Ishikawa (cell line): ENCODE results near the gene TTLL12.
A peak's percentile ranks its signal among the peaks of the same experiment; 100 is the strongest.

Experiments
- CEBPB ChIP-seq: IDR thresholded peaks from 2 replicates; pipeline ENCODE4 v1.6.1; 2012
- CREB1 ChIP-seq: IDR thresholded peaks from 2 replicates; pipeline ENCODE4 v1.6.1; 2012; ENCODE audit warnings: low read depth
- EGR1 ChIP-seq: IDR thresholded peaks from 2 replicates; pipeline ENCODE4 v1.6.1; 2012
- EP300 ChIP-seq: IDR thresholded peaks from 2 replicates; pipeline ENCODE4 v1.6.1; 2012; ENCODE audit warnings: borderline replicate concordance
- FOXM1 ChIP-seq: IDR thresholded peaks from 2 replicates; pipeline ENCODE4 v1.6.1; 2012; ENCODE audit warnings: low read depth, borderline replicate concordance
- NFIC ChIP-seq: IDR thresholded peaks from 2 replicates; pipeline ENCODE4 v1.6.1; 2012
- RAD21 ChIP-seq: IDR thresholded peaks from 2 replicates; pipeline ENCODE4 v1.6.1; 2012; ENCODE audit warnings: low read depth
- TAF1 ChIP-seq: IDR thresholded peaks from 2 replicates; pipeline ENCODE4 v1.6.1; 2012; ENCODE audit warnings: low read depth, mild to moderate bottlenecking
- TCF12 ChIP-seq: IDR thresholded peaks from 2 replicates; pipeline ENCODE4 v1.6.1; 2012; ENCODE audit warnings: low read depth
- TEAD4 ChIP-seq: IDR thresholded peaks from 2 replicates; pipeline ENCODE4 v1.6.1; 2012
- YY1 ChIP-seq: IDR thresholded peaks from 2 replicates; pipeline ENCODE4 v1.6.1; 2012; ENCODE audit warnings: low read depth
- ZBTB7A ChIP-seq: IDR thresholded peaks from 2 replicates; pipeline ENCODE4 v1.6.1; 2012; ENCODE audit warnings: low read depth
- TF ChIP-seq, protein P1 (sequence below): IDR thresholded peaks from 2 replicates; pipeline ENCODE4 v1.6.1; 2012
- TF ChIP-seq, protein P2 (sequence below): IDR thresholded peaks from 2 replicates; pipeline ENCODE4 v1.6.1; 2012; ENCODE audit warnings: low read depth, mild to moderate bottlenecking
- TF ChIP-seq, protein P3 (sequence below): IDR thresholded peaks from 2 replicates; pipeline ENCODE4 v1.6.1; 2012

Gene TTLL12

DNA sequence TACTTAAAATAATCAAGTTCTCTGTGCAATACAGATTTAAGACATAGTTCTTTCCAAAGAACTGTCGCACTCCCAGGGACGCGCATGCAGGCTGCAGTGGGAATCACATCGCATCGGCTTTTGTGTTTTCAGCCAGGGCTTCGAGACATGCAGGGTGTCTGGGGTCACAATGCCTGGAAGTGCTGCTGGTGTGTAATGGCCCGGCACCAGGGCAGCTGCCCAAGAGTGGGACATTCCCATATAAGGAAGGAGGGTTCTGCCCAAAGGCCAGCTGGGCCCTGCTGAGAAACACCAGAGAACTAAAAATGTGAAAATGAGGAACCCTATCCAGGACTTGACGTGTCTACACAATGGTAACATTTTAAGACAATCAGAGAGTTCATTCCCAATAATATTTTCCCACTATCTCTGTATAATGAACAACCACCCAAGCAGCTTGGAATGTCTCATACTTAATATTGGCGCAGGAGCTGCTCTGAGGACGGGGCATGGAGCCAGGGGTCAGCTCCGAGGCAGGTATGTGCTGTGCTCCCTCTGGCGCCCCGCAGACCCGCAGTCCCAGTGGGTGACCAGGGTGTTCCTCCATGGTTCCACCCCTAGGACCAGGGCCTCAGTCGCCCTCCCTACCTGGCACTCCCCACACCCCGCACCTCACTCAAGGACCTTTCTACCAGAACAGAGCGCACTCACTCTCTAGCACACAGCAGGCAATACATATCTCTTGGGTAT lies 55.0 kb downstream of the TTLL12 start:
- TF ChIP-seq EP300: no peak
- TF ChIP-seq NFIC: no peak

DNA sequence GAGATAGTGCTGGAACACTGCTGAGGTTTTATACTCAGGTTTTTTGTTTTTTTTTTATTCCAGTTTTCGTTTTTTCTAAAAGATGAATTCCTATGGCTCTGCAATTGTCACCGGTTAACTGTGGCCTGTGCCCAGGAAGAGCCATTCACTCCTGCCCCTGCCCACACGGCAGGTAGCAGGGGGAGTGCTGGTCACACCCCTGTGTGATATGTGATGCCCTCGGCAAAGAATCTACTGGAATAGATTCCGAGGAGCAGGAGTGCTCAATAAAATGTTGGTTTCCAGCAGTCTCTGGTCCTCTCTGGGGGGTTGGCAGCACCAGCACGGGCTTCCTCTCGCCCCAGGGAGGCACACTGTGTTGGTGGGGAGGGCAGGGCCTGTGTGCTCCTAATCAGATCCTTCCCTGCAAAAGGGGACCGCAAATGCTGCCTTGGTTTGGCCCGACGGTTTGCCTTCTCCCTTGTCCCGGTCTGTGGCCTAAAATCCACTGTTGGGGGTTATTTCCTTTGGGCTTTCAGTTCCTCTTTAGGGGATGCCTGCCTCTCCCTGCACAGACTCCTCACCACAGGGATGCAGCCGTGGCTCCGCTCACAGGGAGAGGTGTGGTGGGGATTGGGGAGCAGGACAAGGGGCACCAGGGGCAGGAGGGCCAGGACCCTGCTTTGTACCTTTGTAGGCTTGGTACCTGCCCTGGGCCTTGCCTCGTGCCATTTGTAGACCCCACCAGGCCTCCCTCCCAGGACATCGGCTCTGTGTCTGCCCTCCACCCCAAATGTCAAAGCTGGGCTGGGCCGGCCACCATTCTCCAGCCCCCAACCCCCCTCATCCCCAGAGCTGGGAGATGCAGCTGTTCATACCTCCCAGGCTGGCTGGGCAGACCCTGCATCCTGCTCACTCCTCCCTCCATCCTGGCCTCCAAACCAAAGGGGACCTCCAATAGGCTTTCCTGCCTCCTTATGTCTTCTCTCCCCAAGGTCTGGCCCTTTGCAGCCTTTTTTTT lies 57.2 kb downstream of the TTLL12 start:
- TF ChIP-seq CEBPB (no peak), TCF12 (peak; percentile 12; the same call in 1 of the 2 replicates), YY1 (no peak), ZBTB7A (peak; percentile 29; the same call in 1 of the 2 replicates), TEAD4 (peak; percentile 38; the same call in 1 of the 2 replicates), EP300 (no peak)
- TF ChIP-seq, protein P1, sequence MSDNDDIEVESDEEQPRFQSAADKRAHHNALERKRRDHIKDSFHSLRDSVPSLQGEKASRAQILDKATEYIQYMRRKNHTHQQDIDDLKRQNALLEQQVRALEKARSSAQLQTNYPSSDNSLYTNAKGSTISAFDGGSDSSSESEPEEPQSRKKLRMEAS: 0 out of 2 replicates have a peak, but pooled peaks have one; percentile 5

DNA sequence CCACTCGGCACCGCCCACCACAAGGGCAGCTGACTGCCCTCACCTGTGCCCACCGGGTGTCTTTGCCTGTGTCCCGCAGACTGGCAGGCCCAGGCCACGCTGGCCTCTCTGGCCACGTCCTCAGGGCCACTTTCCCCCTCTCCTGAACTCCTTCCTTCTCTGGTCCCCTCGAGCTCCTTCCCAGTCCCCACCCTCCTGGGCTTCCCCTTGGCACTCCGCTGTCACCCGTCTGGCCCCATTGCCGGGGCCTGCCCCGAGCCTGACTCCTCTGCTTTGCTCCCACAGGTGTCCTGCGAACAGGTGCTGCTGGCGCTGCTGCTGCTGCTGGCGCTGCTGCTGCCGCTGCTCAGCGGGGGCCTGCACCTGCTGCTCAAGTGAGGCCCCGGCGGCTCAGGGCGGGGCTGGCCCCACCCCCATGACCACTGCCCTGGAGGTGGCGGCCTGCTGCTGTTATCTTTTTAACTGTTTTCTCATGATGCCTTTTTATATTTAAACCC lies 58.0 kb downstream of the TTLL12 start:
- peak; percentile 60; the same call in 1 of the 2 replicates for TF ChIP-seq ZBTB7A
- TF ChIP-seq, protein P1: peak; percentile 59
- TF ChIP-seq, protein P2, sequence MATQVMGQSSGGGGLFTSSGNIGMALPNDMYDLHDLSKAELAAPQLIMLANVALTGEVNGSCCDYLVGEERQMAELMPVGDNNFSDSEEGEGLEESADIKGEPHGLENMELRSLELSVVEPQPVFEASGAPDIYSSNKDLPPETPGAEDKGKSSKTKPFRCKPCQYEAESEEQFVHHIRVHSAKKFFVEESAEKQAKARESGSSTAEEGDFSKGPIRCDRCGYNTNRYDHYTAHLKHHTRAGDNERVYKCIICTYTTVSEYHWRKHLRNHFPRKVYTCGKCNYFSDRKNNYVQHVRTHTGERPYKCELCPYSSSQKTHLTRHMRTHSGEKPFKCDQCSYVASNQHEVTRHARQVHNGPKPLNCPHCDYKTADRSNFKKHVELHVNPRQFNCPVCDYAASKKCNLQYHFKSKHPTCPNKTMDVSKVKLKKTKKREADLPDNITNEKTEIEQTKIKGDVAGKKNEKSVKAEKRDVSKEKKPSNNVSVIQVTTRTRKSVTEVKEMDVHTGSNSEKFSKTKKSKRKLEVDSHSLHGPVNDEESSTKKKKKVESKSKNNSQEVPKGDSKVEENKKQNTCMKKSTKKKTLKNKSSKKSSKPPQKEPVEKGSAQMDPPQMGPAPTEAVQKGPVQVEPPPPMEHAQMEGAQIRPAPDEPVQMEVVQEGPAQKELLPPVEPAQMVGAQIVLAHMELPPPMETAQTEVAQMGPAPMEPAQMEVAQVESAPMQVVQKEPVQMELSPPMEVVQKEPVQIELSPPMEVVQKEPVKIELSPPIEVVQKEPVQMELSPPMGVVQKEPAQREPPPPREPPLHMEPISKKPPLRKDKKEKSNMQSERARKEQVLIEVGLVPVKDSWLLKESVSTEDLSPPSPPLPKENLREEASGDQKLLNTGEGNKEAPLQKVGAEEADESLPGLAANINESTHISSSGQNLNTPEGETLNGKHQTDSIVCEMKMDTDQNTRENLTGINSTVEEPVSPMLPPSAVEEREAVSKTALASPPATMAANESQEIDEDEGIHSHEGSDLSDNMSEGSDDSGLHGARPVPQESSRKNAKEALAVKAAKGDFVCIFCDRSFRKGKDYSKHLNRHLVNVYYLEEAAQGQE: no peak
- TF ChIP-seq TEAD4: peak; percentile 7; the same call in 1 of the 2 replicates
- TF ChIP-seq CREB1: no peak
- no peak for TF ChIP-seq CEBPB
- TF ChIP-seq NFIC: peak; percentile 60
- TF ChIP-seq TAF1: no peak
- TF ChIP-seq EGR1: no peak
- no peak for TF ChIP-seq YY1
- peak; percentile 45; the same call in 1 of the 2 replicates for TF ChIP-seq EP300
- TF ChIP-seq TCF12: peak; percentile 97
- TF ChIP-seq, protein P3, sequence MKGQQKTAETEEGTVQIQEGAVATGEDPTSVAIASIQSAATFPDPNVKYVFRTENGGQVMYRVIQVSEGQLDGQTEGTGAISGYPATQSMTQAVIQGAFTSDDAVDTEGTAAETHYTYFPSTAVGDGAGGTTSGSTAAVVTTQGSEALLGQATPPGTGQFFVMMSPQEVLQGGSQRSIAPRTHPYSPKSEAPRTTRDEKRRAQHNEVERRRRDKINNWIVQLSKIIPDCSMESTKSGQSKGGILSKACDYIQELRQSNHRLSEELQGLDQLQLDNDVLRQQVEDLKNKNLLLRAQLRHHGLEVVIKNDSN: 0 out of 2 replicates have a peak, but pooled peaks have one; percentile 33

DNA sequence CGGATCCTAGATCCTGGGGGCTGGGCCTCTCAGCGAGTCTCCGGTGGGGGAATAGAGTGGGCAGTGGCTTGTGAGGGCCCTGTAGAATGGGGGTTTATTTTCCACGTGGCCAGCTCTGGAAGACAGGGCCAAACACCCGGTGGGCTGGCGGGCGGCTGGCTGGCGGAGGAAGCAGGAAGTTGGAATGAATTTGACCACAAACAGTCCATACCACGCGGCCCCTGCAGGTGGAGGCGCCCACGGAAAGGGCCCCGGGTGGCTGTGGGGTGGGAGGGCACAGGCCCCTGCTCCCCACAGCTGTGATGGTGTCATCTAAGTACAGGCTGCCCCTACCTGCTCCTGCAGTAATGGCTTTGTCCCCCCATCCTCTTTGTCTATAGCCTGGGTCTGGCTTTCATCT lies 58.8 kb downstream of the TTLL12 start:
- TF ChIP-seq, protein P3: no peak
- TF ChIP-seq TAF1 (no peak), NFIC (no peak), CEBPB (no peak), ZBTB7A (no peak), FOXM1 (no peak), TCF12 (no peak), RAD21 (no peak), CREB1 (no peak), EGR1 (no peak), EP300 (no peak), TEAD4 (no peak), YY1 (no peak)
- TF ChIP-seq, protein P1: no peak

DNA sequence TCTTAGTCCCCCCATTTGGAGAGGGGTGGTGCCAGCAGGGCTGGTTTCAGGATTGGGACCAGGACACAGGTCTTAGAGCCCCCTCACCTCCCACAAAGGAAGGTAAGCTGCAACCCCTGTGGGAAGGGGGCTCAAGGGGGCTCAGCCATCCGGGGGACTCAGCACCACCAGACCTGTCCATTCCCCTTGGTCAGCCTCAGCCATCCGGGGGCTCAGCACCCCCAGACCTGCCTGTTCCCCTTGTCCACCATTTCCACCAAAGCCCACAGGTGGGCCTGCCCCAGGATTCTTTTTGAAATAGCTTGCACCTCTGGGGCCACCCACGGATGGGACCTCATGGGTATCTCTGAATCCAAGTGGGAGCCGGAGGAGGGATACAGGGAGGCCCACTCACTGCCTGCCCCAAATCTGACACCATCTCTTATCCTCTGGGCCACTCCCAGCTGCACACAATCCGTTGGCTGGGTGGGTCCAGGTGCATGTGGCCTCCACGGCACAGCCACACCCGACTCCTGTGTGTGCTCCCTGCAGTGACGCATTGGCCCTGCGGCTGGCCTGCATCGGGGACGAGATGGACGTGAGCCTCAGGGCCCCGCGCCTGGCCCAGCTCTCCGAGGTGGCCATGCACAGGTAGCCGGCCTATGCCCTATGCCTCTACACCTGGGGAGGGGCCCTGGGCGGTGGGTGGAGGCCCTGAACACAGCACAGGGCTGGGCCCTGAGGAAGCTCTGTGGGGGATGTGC lies 59.6 kb downstream of the TTLL12 start:
- TF ChIP-seq EP300 (no peak), ZBTB7A (peak; percentile 69; the same call in 1 of the 2 replicates)

DNA sequence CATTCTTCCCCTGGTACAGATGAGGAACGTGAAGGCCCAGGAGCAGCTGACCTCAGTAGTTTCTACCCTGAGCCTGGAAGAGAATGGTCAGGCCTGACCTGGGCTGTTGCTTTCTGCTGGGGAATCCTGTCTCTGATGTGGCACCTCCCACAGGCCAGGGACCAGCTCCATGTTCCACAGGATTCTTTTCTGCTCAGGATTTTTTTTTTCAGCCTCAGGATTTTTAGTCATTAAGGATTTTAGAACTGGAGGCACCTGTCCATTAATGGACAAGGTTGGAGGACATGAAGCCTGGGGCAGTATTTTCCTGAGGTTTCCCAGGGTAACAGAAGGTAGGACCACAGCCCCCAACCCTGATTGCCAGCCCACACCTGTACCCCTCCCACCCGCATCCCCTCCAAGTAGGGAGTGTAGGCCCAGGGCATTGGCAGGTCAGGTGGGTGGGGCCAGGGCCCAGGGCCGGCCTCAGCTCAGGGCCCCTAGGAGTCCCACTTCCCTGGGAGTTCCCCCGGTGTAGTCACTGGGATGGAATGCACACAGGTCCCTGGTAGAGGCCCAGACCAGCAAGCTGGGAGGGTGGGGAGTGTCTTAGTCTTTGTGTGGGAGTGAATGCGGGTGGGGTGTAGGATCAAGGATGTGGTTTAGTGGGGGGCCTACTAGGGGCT lies 60.3 kb downstream of the TTLL12 start:
- peak; percentile 45 for TF ChIP-seq TCF12
- no peak for TF ChIP-seq EGR1
- TF ChIP-seq TEAD4: peak; percentile 64
- peak; percentile 30; the same call in 1 of the 2 replicates for TF ChIP-seq EP300
- TF ChIP-seq ZBTB7A: peak; percentile 82
- TF ChIP-seq TAF1: no peak
- TF ChIP-seq, protein P3: no peak
